Measurements from ENCODE around the gene USP7.

Gene USP7

GRCh38 chr16:8887431-8887765 lies 76.3 kb downstream of the USP7 start:
- POLR2A ChIA-PET = no interaction called here
- DNase-seq (ENCODE audit: extremely low spot score) = no peak
- CTCF ChIA-PET = interaction anchor here (0.7 to 14.8 kb wide), 3 partner anchors 15 to 247 kb away, joined by 3 to 165 read pairs (median 4); partner anchors contain the start of gene CARHSP1
- no peak for TF ChIP-seq CTCF (IDR thresholded peaks at IDR 0.05; ENCODE audit: control extremely low read depth, extremely low read depth, low read depth, missing control alignments)

GRCh38 chr16:8886593-8887430 lies 76.9 kb downstream of the USP7 start:
- CTCF ChIA-PET = interaction anchor here (0.7 to 14.8 kb wide), 3 partner anchors 15 to 247 kb away, joined by 3 to 165 read pairs (median 4); partner anchors contain the start of gene CARHSP1
- no peak for TF ChIP-seq CTCF (IDR thresholded peaks at IDR 0.05; ENCODE audit: control extremely low read depth, extremely low read depth, low read depth, missing control alignments)
- DNase-seq (ENCODE audit: extremely low spot score) = no peak
- POLR2A ChIA-PET = no interaction called here

GRCh38 chr16:8885674-8886592 lies 77.8 kb downstream of the USP7 start:
- POLR2A ChIA-PET = no interaction called here
- no peak for DNase-seq (ENCODE audit: extremely low spot score)
- CTCF ChIA-PET = interaction anchor here (1.8 to 14.8 kb wide), 2 partner anchors 14 to 123 kb away, joined by 4 to 165 read pairs; partner anchors contain the start of gene CARHSP1
- TF ChIP-seq CTCF (IDR thresholded peaks at IDR 0.05; ENCODE audit: control extremely low read depth, extremely low read depth, low read depth, missing control alignments) = no peak

- POLR2A ChIA-PET = no interaction called here
- no peak for TF ChIP-seq CTCF (IDR thresholded peaks at IDR 0.05; ENCODE audit: control extremely low read depth, extremely low read depth, low read depth, missing control alignments)
- CTCF ChIA-PET = interaction anchor here (3.0 to 14.8 kb wide), 5 partner anchors 8 to 313 kb away, joined by 15 to 165 read pairs (median 55); partner anchors contain the start of gene CARHSP1
- DNase-seq (ENCODE audit: extremely low spot score) = no peak
Measured at GRCh38 chr16:8882725-8883377, 80.9 kb downstream of the USP7 start.

GRCh38 chr16:8882041-8882617 lies 81.6 kb downstream of the USP7 start, which contains the start of gene LITAFD:
TSS of gene LITAFD (plus strand) at chr16:8882351. CDS start at chr16:8884356, 2,005 bp downstream.
- TF ChIP-seq CTCF (IDR thresholded peaks at IDR 0.05; ENCODE audit: control extremely low read depth, extremely low read depth, low read depth, missing control alignments) = no peak
- CTCF ChIA-PET = interaction anchor here (0.9 to 14.8 kb wide), 6 partner anchors 8 to 312 kb away, joined by 3 to 165 read pairs (median 44); partner anchors contain the start of gene CARHSP1
- POLR2A ChIA-PET = no interaction called here
- DNase-seq (ENCODE audit: extremely low spot score) = no peak

Data from GM10248 (cell line).